Stimulated activated CD8-positive, alpha-beta memory T cell treated with anti-CD3 and anti-CD28 coated beads, Interleukin-7, amount 100 ng/mL, for 48 hours (primary cell): Measurements from ENCODE around the gene CACNA1C.

Experiments
- DNase-seq, 2 donors: peaks; one replicate each; pipeline ENCODE4 v3.0.0-alpha.2; 2020; ENCODE audit warnings: low read depth in 1 of 2; ENCODE audit errors: extremely low read depth in 1 of 2

Gene CACNA1C

GRCh38 chr12:2288875-2289274 lies 236.1 kb downstream of the CACNA1C start:
- DNase-seq, result no peak

GRCh38 chr12:2289525-2289924 lies 236.7 kb downstream of the CACNA1C start:
- DNase-seq, result no peak

GRCh38 chr12:2290091-2290490 lies 237.3 kb downstream of the CACNA1C start:
- no peak for DNase-seq

- DNase-seq, result no peak
These were observed 237.8 kb downstream of the CACNA1C start for GRCh38 chr12:2290516-2291065.

GRCh38 chr12:2291182-2291832 lies 238.5 kb downstream of the CACNA1C start:
- DNase-seq, result no peak

- no peak for DNase-seq
These were observed 239.2 kb downstream of the CACNA1C start for GRCh38 chr12:2291947-2292346.

- DNase-seq, result no peak
These were observed 239.8 kb downstream of the CACNA1C start for GRCh38 chr12:2292560-2292959.

- DNase-seq, result no peak
These were observed 242.1 kb downstream of the CACNA1C start for GRCh38 chr12:2294651-2295475.

- no peak for DNase-seq
These were observed 243.2 kb downstream of the CACNA1C start for GRCh38 chr12:2295941-2296461.

- DNase-seq, result no peak
These were observed 244.2 kb downstream of the CACNA1C start for GRCh38 chr12:2297004-2297403.

- DNase-seq, result no peak
These were observed 244.9 kb downstream of the CACNA1C start for GRCh38 chr12:2297658-2298057.

GRCh38 chr12:2298556-2299200 lies 245.9 kb downstream of the CACNA1C start:
- DNase-seq, result no peak

- no peak for DNase-seq
These were observed 246.4 kb downstream of the CACNA1C start for GRCh38 chr12:2299206-2299605.

- DNase-seq, result no peak
These were observed 247.4 kb downstream of the CACNA1C start for GRCh38 chr12:2300168-2300567.

- no peak for DNase-seq
These were observed 248.1 kb downstream of the CACNA1C start for GRCh38 chr12:2300886-2301285.

GRCh38 chr12:2301531-2302461 lies 249.0 kb downstream of the CACNA1C start:
- DNase-seq, result no peak

GRCh38 chr12:2302711-2303580 lies 250.2 kb downstream of the CACNA1C start:
- no peak for DNase-seq

GRCh38 chr12:2304223-2304622 lies 251.4 kb downstream of the CACNA1C start:
- no peak for DNase-seq

- DNase-seq, result no peak
These were observed 253.2 kb downstream of the CACNA1C start for GRCh38 chr12:2306012-2306411.
